Breast epithelium (tissue), 4 donors: ENCODE results near the gene SEPTIN6. TPM values are rescaled to one million over a fixed set of nuclear protein-coding genes. Genes with fewer than 3 reads are reported as not detected.
A peak's percentile ranks its signal among the peaks of the same experiment; 100 is the strongest.

ENCODE experiments used
- DNase-seq, 2 donors: peaks; one replicate each; pipeline ENCODE4 v3.0.0-alpha.2; 2019; ENCODE audit warnings: low spot score in 2 of 2
- H3K27ac ChIP-seq, 2 donors: fragments of 200-600 bp; sonication (generic) in 1 of 2; one replicate each; pipeline ENCODE4 v1.5.1; 2016 to 2019; ENCODE audit warnings: mild to moderate bottlenecking in 1 of 2
- H3K27me3 ChIP-seq, 2 donors: fragments of 200-600 bp; sonication (generic) in 1 of 2; one replicate each; pipeline versions ENCODE4 v1.5.1 to v1.6.0; 2017 to 2019; ENCODE audit warnings: control low read depth in 1 of 2, mild to moderate bottlenecking in 1 of 2
- H3K36me3 ChIP-seq: fragments of 200-600 bp; one replicate; pipeline ENCODE4 v1.5.1; 2019
- H3K4me1 ChIP-seq, 2 donors: fragments of 200-600 bp; sonication (generic); one replicate each; pipeline ENCODE4 v1.5.1; 2016 to 2019; ENCODE audit warnings: control low read depth in 1 of 2
- H3K4me3 ChIP-seq, 3 donors: fragments of 200-600 bp; sonication (generic); 1 replicate in 2 of 3; 2 replicates in 1 of 3; pipeline ENCODE4 v1.5.1; 2016 to 2019; ENCODE audit warnings: mild to moderate bottlenecking in 3 of 3, moderate library complexity in 2 of 3
- H3K9me3 ChIP-seq, 2 donors: fragments of 200-600 bp; sonication (generic) in 1 of 2; one replicate each; pipeline ENCODE4 v1.5.1; 2016 to 2019; ENCODE audit warnings: control low read depth in 1 of 2
- CTCF ChIP-seq, 3 donors: fragments of 450-650 bp; IDR thresholded peaks; one replicate each; pipeline ENCODE4 v1.5.1; 2016 to 2017; ENCODE audit warnings: antibody characterized with exemption in 3 of 3, mild to moderate bottlenecking in 3 of 3, moderate library complexity in 3 of 3
- POLR2A ChIP-seq: fragments of 450-650 bp; IDR thresholded peaks from one replicate; pipeline ENCODE4 v1.6.1; 2016; ENCODE audit warnings: antibody characterized with exemption, mild to moderate bottlenecking, moderate library complexity
- POLR2AphosphoS5 ChIP-seq, 3 donors: sonication (generic); formaldehyde crosslinking; IDR thresholded peaks; one replicate each; pipeline ENCODE4 v1.6.1; 2017; ENCODE audit warnings: antibody characterized with exemption in 3 of 3
- intact Hi-C: fragments of 100-400 bp; cut with DNase I; formaldehyde crosslinking; loops from one replicate; pipeline ENCODE4 v1.15.1; 2023; ENCODE audit warnings: low total_unique reads
- total RNA-seq, 3 donors: library from RNA; depleted of rRNA; stranded (reverse); fragments of >200 nt; gene quantifications; one replicate each; pipeline ENCODE4 v1.1.0, GENCODE V29; 2016

Gene SEPTIN6
- total RNA-seq, 3 donors from 2014 or later, result 13.1 to 29.2 (median 23.3) TPM

GRCh38 chrX:119695535-119696050 lies 2.6 kb upstream of the SEPTIN6 start:
- Histone ChIP-seq H3K4me3 (no peak overlapping the region), H3K36me3 (no peaks in the 10 kb centered on the region), H3K9me3 (no peaks in the 10 kb centered on the region), H3K4me1 (no peaks in the 10 kb centered on the region), H3K27me3 (peaks cover 0 to 7% of the 10 kb centered on the region in 2 donors), H3K27ac (no peak overlapping the region)
- DNase-seq, result no peak
- TF ChIP-seq POLR2A, result no peak
- TF ChIP-seq POLR2AphosphoS5 (IDR thresholded peaks at IDR 0.05), result no peak
- TF ChIP-seq CTCF (IDR thresholded peaks at IDR 0.05), result no peak
- intact Hi-C loops, result no loop called here

- intact Hi-C loops, result no loop called here
- Histone ChIP-seq H3K27ac (no peak overlapping the region), H3K9me3 (no peaks in the 10 kb centered on the region), H3K4me1 (no peaks in the 10 kb centered on the region), H3K27me3 (peaks cover 0 to 7% of the 10 kb centered on the region in 2 donors), H3K36me3 (no peaks in the 10 kb centered on the region), H3K4me3 (no peak overlapping the region)
- DNase-seq, result no peak
- TF ChIP-seq POLR2AphosphoS5 (IDR thresholded peaks at IDR 0.05) (no peak), CTCF (IDR thresholded peaks at IDR 0.05) (no peak), POLR2A (no peak)
Measured at GRCh38 chrX:119694601-119695534, 1.9 kb upstream of the SEPTIN6 start.

GRCh38 chrX:119693996-119694451 lies 1.1 kb upstream of the SEPTIN6 start:
- Histone ChIP-seq H3K4me1 (no peaks in the 10 kb centered on the region), H3K27me3 (peaks cover 0 to 7% of the 10 kb centered on the region in 2 donors), H3K9me3 (no peaks in the 10 kb centered on the region), H3K36me3 (no peaks in the 10 kb centered on the region), H3K4me3 (peak overlapping the region in 2 of 3 donors; percentile 72 to 84), H3K27ac (no peak overlapping the region)
- no peak for TF ChIP-seq CTCF (IDR thresholded peaks at IDR 0.05)
- TF ChIP-seq POLR2AphosphoS5 (IDR thresholded peaks at IDR 0.05), result no peak
- TF ChIP-seq POLR2A, result no peak
- DNase-seq, result no peak
- intact Hi-C loops, result no loop called here

- peak overlapping the region; percentile 61 to 79 for H3K27ac ChIP-seq
- DNase-seq, result no peak
- intact Hi-C loops, result no loop called here
- no peaks in the 10 kb centered on the region for H3K36me3 ChIP-seq
- peaks cover 0 to 7% of the 10 kb centered on the region in 2 donors for H3K27me3 ChIP-seq
- H3K9me3 ChIP-seq, result no peaks in the 10 kb centered on the region
- no peaks in the 10 kb centered on the region for H3K4me1 ChIP-seq
- peak overlapping the region; percentile 71 to 84 (median 72) for H3K4me3 ChIP-seq
- no peak for TF ChIP-seq POLR2A
- TF ChIP-seq CTCF (IDR thresholded peaks at IDR 0.05), result no peak
- TF ChIP-seq POLR2AphosphoS5 (IDR thresholded peaks at IDR 0.05), result no peak
Measured at GRCh38 chrX:119692191-119693039, 553 bp downstream of the SEPTIN6 start.
